Measurements from ENCODE around the gene ZNF90.
A peak's percentile ranks its signal among the peaks of the same experiment; 100 is the strongest.

ZNF90 gene

DNA sequence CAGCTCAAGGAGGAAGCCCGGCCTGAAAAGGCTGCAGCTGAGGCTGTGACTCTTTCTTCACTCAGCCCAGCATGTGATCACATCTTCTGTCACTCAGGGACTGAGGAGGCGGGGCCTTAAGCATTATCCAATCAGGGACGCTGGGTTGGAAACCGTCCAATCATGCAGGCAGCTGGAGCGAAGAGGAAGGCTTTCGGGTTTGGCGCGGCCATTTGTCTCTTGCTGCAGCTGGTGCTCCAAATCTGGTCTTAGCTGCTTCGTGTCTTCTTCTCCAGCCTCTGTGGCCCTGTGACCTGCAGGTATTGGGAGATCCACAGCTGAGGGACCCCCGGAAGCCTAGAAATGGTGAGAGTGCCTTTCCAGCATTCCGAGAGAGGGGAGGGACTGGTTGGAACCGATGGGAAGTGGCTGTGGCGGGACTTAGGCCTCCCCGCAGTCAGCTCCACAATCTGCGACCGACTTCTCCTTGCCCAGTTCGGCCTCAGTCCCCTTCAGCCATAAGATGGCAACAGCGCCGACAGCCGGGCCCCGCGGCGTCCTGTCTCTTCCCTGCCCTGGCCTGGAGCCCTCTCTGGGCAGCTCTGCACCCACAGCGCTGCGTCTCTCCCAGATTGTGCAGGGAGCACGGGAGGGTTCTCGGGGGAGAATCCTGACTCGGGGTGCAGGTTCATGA lies at the start of gene ZNF90:
Gene ZNF90, plus strand, starts transcription at position 210 of the 673 bp plus-strand sequence. Its CDS starts 133 bp downstream, at position 343.
- Histone ChIP-seq H3K9me2 (replicated peaks; ENCODE audit: control insufficient read depth, low read length) (no peaks in the 10 kb centered on the region), H4K20me1 (ENCODE audit: control insufficient read depth, insufficient read depth, low read depth, low read length) (no peaks in the 10 kb centered on the region), H3K36me3 (ENCODE audit: control insufficient read depth, low read length) (peaks cover 25% of the 10 kb centered on the region), H3K9me3 (ENCODE audit: control insufficient read depth, insufficient read depth, low read length) (peaks cover 13% of the 10 kb centered on the region; the same call in 1 of the 2 replicates), H3K79me2 (ENCODE audit: control insufficient read depth, low read length) (peaks cover 48% of the 10 kb centered on the region), H3K4me2 (ENCODE audit: low read length) (peak within 1 kb of the TSS; percentile 67), H3F3A (ENCODE audit: control insufficient read depth, insufficient read depth) (no peaks in the 10 kb centered on the region), H3K27ac (ENCODE audit: low read depth, low read length) (peak within 1 kb of the TSS; percentile 38), H3K4me1 (ENCODE audit: control insufficient read depth, low read length) (peaks cover 10% of the 10 kb centered on the region), H3K27me3 (ENCODE audit: control insufficient read depth, low read length) (no peaks in the 10 kb centered on the region), H3K4me3 (ENCODE audit: low read length) (peak within 1 kb of the TSS; percentile 84)
- TF ChIP-seq, protein P1, sequence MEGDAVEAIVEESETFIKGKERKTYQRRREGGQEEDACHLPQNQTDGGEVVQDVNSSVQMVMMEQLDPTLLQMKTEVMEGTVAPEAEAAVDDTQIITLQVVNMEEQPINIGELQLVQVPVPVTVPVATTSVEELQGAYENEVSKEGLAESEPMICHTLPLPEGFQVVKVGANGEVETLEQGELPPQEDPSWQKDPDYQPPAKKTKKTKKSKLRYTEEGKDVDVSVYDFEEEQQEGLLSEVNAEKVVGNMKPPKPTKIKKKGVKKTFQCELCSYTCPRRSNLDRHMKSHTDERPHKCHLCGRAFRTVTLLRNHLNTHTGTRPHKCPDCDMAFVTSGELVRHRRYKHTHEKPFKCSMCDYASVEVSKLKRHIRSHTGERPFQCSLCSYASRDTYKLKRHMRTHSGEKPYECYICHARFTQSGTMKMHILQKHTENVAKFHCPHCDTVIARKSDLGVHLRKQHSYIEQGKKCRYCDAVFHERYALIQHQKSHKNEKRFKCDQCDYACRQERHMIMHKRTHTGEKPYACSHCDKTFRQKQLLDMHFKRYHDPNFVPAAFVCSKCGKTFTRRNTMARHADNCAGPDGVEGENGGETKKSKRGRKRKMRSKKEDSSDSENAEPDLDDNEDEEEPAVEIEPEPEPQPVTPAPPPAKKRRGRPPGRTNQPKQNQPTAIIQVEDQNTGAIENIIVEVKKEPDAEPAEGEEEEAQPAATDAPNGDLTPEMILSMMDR (IDR thresholded peaks at IDR 0.05; ENCODE audit: low read depth, low read length, poor library complexity, severe bottlenecking), result peak; percentile 24
- TF ChIP-seq EZH2phosphoT487 (IDR thresholded peaks at IDR 0.05; ENCODE audit: borderline replicate concordance, low read length), result no peak

DNA sequence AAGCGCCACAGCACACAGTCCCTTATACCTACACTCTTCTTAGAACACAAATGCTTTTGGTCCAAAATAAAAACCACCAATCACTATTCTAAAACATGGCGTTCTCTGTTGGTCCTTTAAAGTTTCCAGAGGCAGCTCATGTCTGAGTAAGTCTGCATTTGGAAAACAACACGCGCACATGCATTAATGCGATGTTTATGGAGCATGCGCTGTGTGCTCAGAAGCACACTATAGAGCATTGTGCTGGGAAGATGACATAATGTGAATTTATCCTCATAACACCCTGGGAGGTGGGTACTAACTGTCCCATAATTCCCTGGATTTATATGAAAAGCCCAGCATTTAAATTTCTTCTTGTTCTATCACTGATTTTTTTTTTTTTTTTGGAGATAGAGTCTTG lies 49.2 kb upstream of the ZNF90 start:
- H4K20me1 ChIP-seq (ENCODE audit: control insufficient read depth, insufficient read depth, low read depth, low read length), result no peaks in the 10 kb centered on the region
- H3K9me2 ChIP-seq (replicated peaks; ENCODE audit: control insufficient read depth, low read length), result no peaks in the 10 kb centered on the region
- H3K27ac ChIP-seq (ENCODE audit: low read depth, low read length), result no peak overlapping the region
- H3K4me1 ChIP-seq (ENCODE audit: control insufficient read depth, low read length), result no peaks in the 10 kb centered on the region
- no peaks in the 10 kb centered on the region for H3F3A ChIP-seq (ENCODE audit: control insufficient read depth, insufficient read depth)
- H3K9me3 ChIP-seq (ENCODE audit: control insufficient read depth, insufficient read depth, low read length), result peaks cover 3% of the 10 kb centered on the region; the same call in 1 of the 2 replicates
- H3K27me3 ChIP-seq (ENCODE audit: control insufficient read depth, low read length), result no peaks in the 10 kb centered on the region
- no peak overlapping the region for H3K4me3 ChIP-seq (ENCODE audit: low read length)
- TF ChIP-seq, protein P1 (IDR thresholded peaks at IDR 0.05; ENCODE audit: low read depth, low read length, poor library complexity, severe bottlenecking), result no peak
- TF ChIP-seq EZH2phosphoT487 (IDR thresholded peaks at IDR 0.05; ENCODE audit: borderline replicate concordance, low read length), result no peak
- no peaks in the 10 kb centered on the region for H3K79me2 ChIP-seq (ENCODE audit: control insufficient read depth, low read length)
- no peak overlapping the region for H3K4me2 ChIP-seq (ENCODE audit: low read length)
- H3K36me3 ChIP-seq (ENCODE audit: control insufficient read depth, low read length), result peaks cover 16% of the 10 kb centered on the region

DNA sequence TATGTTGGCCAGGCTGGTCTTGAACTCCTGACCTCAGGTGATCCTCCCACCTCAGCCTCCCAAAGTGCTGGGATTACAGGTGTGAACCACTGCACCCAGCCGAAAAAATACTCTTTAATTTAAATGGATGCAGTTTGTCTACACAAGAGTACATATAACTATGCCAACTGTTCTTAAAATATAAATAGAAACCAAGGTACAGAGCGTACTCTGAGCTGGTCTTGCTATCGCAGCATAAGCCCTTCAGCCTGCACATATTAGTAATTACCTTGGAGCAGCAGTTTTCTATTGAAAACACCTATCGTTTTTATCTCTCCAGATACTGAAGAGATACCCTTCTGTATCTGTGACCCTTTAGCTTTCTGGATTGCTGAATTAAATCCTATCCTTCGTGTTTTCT lies 41.9 kb upstream of the ZNF90 start:
- peaks cover 25% of the 10 kb centered on the region for H3K79me2 ChIP-seq (ENCODE audit: control insufficient read depth, low read length)
- H3K4me1 ChIP-seq (ENCODE audit: control insufficient read depth, low read length), result peaks cover 11% of the 10 kb centered on the region
- no peaks in the 10 kb centered on the region for H4K20me1 ChIP-seq (ENCODE audit: control insufficient read depth, insufficient read depth, low read depth, low read length)
- TF ChIP-seq, protein P1 (IDR thresholded peaks at IDR 0.05; ENCODE audit: low read depth, low read length, poor library complexity, severe bottlenecking), result no peak
- no peak for TF ChIP-seq EZH2phosphoT487 (IDR thresholded peaks at IDR 0.05; ENCODE audit: borderline replicate concordance, low read length)
- peaks cover 10% of the 10 kb centered on the region; the same call in 1 of the 2 replicates for H3K9me3 ChIP-seq (ENCODE audit: control insufficient read depth, insufficient read depth, low read length)
- H3K4me3 ChIP-seq (ENCODE audit: low read length), result no peak overlapping the region
- H3K36me3 ChIP-seq (ENCODE audit: control insufficient read depth, low read length), result peaks cover 24% of the 10 kb centered on the region; the same call in 1 of the 2 replicates
- H3K9me2 ChIP-seq (replicated peaks; ENCODE audit: control insufficient read depth, low read length), result no peaks in the 10 kb centered on the region
- H3F3A ChIP-seq (ENCODE audit: control insufficient read depth, insufficient read depth), result no peaks in the 10 kb centered on the region
- no peak overlapping the region for H3K27ac ChIP-seq (ENCODE audit: low read depth, low read length)
- no peaks in the 10 kb centered on the region for H3K27me3 ChIP-seq (ENCODE audit: control insufficient read depth, low read length)
- H3K4me2 ChIP-seq (ENCODE audit: low read length), result no peak overlapping the region
